D721Med (cell line): ENCODE results near the gene G6PC3.

Source experiments
- DNase-seq: peaks from one replicate; pipeline ENCODE4 v3.0.0; 2011; ENCODE audit warnings: low spot score; ENCODE audit not compliant: insufficient read length
- FAIRE-seq: peaks from 2 replicates; lab custom pipeline; 2011; peaks lifted over from hg19 to GRCh38; lab: Jason Lieb, UNC
- TF ChIP-seq, protein P1 (sequence below): IDR thresholded peaks from 2 replicates; pipeline ENCODE4 v1.5.1; 2012; ENCODE audit warnings: mild to moderate bottlenecking, control low read depth; ENCODE audit not compliant: insufficient read depth; ENCODE audit errors: missing control alignments

G6PC3 gene

DNA sequence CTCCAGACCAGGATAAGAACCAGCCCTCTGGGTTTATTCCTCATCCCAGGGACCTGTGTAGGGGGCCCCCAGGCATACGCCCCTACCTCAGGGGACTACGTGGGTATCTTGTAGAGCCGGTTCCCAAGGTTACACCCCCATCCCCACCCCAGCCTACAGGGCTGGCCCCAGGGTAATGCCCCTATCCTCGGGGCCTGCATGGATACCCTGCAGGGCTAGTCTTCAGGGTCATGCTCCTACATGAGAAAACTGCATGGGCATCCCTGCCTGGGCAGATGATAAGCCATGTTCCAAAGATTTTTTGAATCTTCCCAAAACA is 38.7 kb downstream of the G6PC3 start:
- FAIRE-seq: no peak

DNA sequence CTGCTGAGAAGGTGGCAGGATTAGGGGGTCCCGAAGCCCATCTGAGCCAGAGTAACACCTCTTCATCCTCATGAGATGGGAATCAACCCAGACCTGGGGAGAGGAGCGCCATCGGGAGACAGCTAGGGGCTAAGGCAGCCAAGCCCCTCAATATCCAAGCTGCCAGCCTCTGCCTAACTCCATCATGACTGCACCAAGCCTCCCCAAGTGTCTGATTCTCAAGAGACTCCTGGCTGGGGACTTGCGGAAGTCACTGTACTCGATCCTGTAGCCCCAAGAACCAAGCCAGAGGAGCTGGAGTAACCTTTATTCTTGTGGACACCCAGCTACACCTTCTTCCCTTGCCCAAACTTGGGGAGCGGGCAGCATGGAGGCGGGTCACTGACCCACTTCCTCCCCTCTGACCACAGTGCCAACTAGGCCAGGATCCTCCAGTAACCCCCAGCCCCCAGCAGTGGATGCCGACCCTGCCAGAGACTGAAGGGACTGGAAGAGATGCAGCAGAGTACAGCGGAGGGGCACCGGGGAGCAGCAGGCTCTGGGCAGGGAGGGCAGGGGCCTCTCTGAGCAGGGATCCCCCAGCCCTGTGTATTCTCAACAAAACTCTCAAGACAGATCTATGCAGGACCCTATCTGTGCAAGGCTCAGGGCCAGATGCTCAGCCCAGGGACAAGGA is 39.6 kb downstream of the G6PC3 start:
- DNase-seq: no peak
- TF ChIP-seq, protein P1, sequence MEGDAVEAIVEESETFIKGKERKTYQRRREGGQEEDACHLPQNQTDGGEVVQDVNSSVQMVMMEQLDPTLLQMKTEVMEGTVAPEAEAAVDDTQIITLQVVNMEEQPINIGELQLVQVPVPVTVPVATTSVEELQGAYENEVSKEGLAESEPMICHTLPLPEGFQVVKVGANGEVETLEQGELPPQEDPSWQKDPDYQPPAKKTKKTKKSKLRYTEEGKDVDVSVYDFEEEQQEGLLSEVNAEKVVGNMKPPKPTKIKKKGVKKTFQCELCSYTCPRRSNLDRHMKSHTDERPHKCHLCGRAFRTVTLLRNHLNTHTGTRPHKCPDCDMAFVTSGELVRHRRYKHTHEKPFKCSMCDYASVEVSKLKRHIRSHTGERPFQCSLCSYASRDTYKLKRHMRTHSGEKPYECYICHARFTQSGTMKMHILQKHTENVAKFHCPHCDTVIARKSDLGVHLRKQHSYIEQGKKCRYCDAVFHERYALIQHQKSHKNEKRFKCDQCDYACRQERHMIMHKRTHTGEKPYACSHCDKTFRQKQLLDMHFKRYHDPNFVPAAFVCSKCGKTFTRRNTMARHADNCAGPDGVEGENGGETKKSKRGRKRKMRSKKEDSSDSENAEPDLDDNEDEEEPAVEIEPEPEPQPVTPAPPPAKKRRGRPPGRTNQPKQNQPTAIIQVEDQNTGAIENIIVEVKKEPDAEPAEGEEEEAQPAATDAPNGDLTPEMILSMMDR: no peak
- FAIRE-seq: no peak

More for the DNA sequence above, 38.7 kb downstream of the G6PC3 start:
- DNase-seq: no peak
- TF ChIP-seq, protein P1: no peak

DNA sequence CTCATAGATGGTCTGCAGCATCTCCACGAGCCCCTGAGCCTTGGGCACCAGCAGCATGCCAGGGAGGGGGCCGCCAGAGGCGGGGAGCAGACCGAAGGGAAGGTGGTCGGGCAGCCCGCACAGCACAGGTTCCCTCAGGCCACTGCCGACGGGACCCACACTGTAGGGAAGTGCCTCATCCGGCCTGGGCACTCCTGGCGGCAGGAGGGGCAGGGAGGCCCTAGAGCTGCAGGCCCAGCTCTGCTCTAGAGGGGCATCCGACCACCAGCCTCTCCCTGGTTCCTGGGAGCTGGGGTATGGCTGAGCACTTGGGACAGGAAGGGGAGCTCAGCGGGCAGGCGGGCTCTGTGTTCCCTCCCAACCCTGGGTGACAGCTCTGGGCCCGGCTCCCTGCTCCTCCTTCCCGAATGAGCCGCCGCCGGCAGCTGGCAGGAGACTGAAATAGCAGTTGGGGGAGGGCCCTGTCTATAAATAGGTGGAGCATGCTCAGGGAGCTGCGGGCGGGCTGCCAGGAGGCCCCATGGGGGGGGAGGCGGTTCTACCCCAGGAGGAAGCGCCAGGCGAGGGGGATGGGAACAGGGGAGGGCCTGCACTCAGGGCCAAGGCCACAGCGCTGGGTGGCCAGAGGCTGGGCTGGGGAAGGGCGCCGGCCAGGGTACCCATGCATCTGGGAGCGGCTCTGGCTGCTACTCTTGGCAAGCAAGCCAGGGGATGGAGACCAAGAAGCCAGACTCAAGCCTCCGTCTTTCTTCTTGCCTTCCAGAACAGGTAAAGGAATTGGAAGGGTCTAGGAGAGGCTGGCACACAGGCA is 40.5 kb downstream of the G6PC3 start:
- TF ChIP-seq, protein P1: no peak
- DNase-seq: peak; percentile 96
- FAIRE-seq: no peak

DNA sequence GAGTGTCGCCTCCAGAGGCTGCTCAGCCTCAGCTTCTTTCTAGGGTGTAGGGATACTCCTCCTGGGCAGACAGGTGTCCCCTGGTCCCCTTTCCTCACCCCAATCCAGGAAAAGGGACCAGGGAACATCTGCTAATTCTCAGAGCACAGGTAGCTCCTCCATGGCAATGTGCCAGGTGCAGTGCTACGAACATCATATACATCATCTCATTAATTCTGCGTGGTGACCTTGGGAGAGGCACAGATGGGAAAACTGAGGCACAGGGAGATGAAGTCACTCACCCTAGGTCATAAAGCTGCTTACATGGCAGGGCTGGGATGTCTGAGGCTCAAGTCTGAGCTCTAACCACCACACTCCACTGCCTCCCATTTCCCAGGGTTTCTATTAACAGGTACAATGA is 41.2 kb downstream of the G6PC3 start:
- FAIRE-seq (no peak), DNase-seq (no peak)
- TF ChIP-seq, protein P1: no peak

DNA sequence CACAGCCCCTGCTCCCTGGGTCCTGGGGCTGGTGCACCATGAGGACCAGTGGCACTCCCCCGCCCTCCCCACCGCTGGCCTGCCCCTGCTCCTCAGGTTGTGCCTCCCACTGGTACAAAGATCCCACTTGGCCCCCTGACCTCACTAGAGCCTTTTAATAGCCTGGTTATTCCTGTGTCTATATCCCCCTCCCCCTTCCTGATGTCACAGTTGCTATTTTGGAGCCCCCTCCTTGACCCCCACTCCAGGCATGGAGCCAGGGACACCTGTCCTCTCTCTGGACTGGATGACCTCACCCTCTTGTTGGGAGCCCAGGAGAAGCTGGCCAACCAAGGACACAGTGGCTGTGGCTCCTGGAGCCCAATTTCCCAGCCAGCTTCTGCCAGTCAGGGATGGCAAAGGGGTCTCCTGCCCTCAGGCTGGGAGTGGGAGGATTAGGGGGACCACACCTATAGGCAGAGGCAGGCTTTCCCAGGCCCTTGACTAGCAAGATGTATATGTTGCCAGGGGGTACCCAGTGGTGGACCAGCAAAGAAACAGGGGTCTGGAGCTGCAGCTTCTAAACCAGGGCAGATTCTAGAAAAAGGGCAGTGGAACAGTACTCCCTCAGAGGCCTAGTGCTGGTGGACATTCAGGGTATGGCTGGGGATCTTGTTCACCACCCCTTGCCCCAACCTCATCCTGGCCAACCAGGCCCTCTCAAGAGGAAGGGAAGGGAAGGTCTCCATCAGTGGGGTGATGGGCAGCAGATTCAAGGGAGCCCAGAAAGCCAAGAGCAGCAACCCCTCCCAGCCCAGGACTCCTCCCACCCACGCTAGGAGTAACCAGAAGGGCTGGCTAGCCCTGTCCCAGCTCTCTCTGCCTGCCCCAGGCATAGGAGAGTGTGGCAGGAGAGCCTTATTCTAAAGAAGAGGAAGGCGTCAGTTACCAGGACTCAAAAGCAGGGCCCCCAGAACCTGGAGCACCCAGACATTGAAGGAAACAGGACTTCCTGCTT is 42.0 kb downstream of the G6PC3 start:
- FAIRE-seq (no peak), DNase-seq (no peak)
- TF ChIP-seq, protein P1: no peak

DNA sequence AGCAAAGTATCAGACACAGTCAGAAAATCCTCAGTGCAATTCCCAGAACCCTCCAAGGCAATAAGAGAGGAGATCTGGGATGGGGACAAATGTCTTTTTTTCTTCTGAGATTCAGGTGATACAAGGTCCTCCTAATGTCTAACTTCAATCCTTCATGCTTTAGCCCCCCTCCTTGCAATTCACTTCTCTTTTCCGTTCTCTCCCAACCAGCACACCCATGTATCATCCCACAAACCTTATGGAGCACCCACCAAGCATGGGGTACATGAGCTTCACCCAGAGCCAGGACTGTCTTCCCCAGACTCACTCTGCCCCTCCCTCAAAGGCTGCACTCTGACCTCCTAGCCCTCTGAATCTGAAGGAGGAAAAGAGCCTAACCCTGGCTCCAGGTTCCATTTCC is 42.8 kb downstream of the G6PC3 start:
- DNase-seq: no peak
- TF ChIP-seq, protein P1: no peak
- no peak for FAIRE-seq
